Osteoblast (primary cell): ENCODE measurements around the gene TESK2. TPM values are rescaled to one million over a fixed set of nuclear protein-coding genes. Genes with fewer than 3 reads are reported as not detected.

Source experiments
- DNase-seq: peaks from one replicate; pipeline ENCODE4 v3.0.0; 2011; ENCODE audit warnings: low spot score, mixed read lengths; ENCODE audit not compliant: insufficient read length; ENCODE audit errors: missing footprints
- H2AFZ ChIP-seq: 2 replicates; pipeline ENCODE4 v1.6.0; 2011; ENCODE audit warnings: mild to moderate bottlenecking, low read length
- H3K27ac ChIP-seq: 2 replicates; pipeline ENCODE4 v1.5.1; 2011; ENCODE audit warnings: mild to moderate bottlenecking, low read depth, low read length, moderate library complexity
- H3K27me3 ChIP-seq: 2 replicates; pipeline ENCODE4 v1.6.0; 2012; ENCODE audit warnings: mild to moderate bottlenecking, control low read depth, inconsistent platforms, low read length, moderate library complexity; ENCODE audit not compliant: insufficient read depth
- H3K36me3 ChIP-seq: 2 replicates; pipeline ENCODE4 v1.5.1; 2011; ENCODE audit warnings: mild to moderate bottlenecking, low read length, control low read depth, moderate library complexity; ENCODE audit not compliant: insufficient read depth
- H3K4me1 ChIP-seq: 2 replicates; pipeline ENCODE4 v1.5.1; 2011; ENCODE audit warnings: mild to moderate bottlenecking, low read length, control low read depth, moderate library complexity; ENCODE audit not compliant: insufficient read depth
- H3K4me2 ChIP-seq: 2 replicates; pipeline ENCODE4 v1.6.0; 2011; ENCODE audit warnings: mild to moderate bottlenecking, low read length; ENCODE audit not compliant: insufficient read depth
- H3K4me3 ChIP-seq: fragments of 200-600 bp; sonication (generic); 3 replicates; pipeline ENCODE4 v1.5.1; 2012; ENCODE audit warnings: mild to moderate bottlenecking, low read length, inconsistent platforms; ENCODE audit not compliant: insufficient read depth
- H3K79me2 ChIP-seq: 2 replicates; pipeline ENCODE4 v1.6.0; 2012; ENCODE audit warnings: mild to moderate bottlenecking, low read length, control low read depth, inconsistent platforms; ENCODE audit not compliant: insufficient read depth
- H3K9me3 ChIP-seq: 2 replicates; pipeline ENCODE4 v1.5.1; 2011; ENCODE audit warnings: low read depth, low read length, control low read depth
- H4K20me1 ChIP-seq: 2 replicates; pipeline ENCODE4 v1.6.0; 2012; ENCODE audit warnings: mild to moderate bottlenecking, low read length, control low read depth; ENCODE audit not compliant: insufficient read depth
- total RNA-seq: library from RNA; depleted of rRNA; stranded (reverse); fragments of >200 nt; gene quantifications from 2 replicates; pipeline ENCODE4 v1.2.3, GENCODE V29; 2012
- TF ChIP-seq, protein P1 (sequence below): IDR thresholded peaks from 2 replicates; pipeline ENCODE4 v1.5.1; 2011; ENCODE audit warnings: mild to moderate bottlenecking, low read depth, low read length, moderate library complexity; ENCODE audit errors: extremely low read depth

The TESK2 gene
- total RNA-seq, 1 donor, result 5.4 TPM

- H3K27ac ChIP-seq, result no peak overlapping the region
- TF ChIP-seq, protein P1, sequence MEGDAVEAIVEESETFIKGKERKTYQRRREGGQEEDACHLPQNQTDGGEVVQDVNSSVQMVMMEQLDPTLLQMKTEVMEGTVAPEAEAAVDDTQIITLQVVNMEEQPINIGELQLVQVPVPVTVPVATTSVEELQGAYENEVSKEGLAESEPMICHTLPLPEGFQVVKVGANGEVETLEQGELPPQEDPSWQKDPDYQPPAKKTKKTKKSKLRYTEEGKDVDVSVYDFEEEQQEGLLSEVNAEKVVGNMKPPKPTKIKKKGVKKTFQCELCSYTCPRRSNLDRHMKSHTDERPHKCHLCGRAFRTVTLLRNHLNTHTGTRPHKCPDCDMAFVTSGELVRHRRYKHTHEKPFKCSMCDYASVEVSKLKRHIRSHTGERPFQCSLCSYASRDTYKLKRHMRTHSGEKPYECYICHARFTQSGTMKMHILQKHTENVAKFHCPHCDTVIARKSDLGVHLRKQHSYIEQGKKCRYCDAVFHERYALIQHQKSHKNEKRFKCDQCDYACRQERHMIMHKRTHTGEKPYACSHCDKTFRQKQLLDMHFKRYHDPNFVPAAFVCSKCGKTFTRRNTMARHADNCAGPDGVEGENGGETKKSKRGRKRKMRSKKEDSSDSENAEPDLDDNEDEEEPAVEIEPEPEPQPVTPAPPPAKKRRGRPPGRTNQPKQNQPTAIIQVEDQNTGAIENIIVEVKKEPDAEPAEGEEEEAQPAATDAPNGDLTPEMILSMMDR, result no peak
- no peak for DNase-seq
- peaks cover 5% of the 10 kb centered on the region for H4K20me1 ChIP-seq
- H3K4me2 ChIP-seq, result no peak overlapping the region
- H3K9me3 ChIP-seq, result no peaks in the 10 kb centered on the region
- no peaks in the 10 kb centered on the region for H3K4me1 ChIP-seq
- H3K36me3 ChIP-seq, result peaks cover 65% of the 10 kb centered on the region
- no peak overlapping the region for H3K4me3 ChIP-seq
- no peaks in the 10 kb centered on the region for H3K27me3 ChIP-seq
- no peak overlapping the region for H2AFZ ChIP-seq
- peaks cover 6% of the 10 kb centered on the region for H3K79me2 ChIP-seq
Measured at GRCh38 chr1:45510972-45511527, 20.1 kb upstream of the TESK2 start.

DNA sequence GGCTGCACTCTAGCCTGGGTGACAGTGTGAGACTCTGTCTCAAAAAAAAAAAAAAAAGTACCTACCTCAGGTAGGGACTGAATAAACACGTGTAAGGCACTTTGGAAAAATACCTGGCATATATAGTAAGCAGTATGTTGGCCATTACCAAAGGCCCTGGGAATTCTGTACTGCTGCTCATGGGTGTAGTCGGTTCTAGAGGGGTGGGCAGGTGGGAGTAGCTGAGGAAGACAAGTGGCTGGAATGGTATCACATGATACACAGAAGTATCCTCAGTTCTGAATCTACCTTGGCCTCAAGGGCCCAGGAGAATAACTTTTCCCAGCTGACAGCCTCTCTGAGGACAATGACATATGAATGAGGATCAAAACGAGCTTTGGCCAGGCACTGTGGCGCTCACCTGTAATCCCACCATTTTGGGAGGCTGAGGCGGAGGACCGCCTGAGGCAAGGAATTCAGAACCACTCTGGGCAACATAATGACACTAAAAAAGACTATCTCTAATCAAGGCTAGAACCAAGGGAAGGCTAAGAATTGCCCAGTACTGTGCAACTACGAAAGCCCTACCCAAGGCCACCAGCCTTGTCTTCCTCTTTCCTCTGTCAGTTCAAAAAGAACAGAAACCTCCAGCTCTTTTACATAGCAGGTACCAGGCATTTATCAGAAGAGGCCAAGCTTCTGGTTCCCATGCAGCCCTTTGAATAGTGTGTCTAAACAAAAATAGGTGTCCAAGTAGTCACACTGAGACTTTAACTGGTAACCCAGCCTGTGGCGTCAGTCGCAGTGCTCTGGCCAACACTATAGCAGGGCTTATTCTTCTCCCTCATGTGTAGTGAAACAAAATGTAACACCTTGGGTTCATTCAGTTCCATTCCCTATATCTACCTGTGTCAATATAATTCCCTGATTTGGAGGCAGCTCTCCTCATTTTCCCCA is 19.3 kb upstream of the TESK2 start:
- H3K36me3 ChIP-seq, result peaks cover 59% of the 10 kb centered on the region
- H3K27ac ChIP-seq, result no peak overlapping the region
- peaks cover 2% of the 10 kb centered on the region for H3K79me2 ChIP-seq
- no peak for DNase-seq
- H3K9me3 ChIP-seq, result no peaks in the 10 kb centered on the region
- H3K4me3 ChIP-seq, result no peak overlapping the region
- no peak overlapping the region for H3K4me2 ChIP-seq
- no peaks in the 10 kb centered on the region for H3K27me3 ChIP-seq
- H3K4me1 ChIP-seq, result no peaks in the 10 kb centered on the region
- H4K20me1 ChIP-seq, result peaks cover 2% of the 10 kb centered on the region
- TF ChIP-seq, protein P1, result no peak
- no peak overlapping the region for H2AFZ ChIP-seq

- Histone ChIP-seq H2AFZ (no peak overlapping the region), H3K9me3 (no peaks in the 10 kb centered on the region), H3K4me3 (no peak overlapping the region), H3K79me2 (no peaks in the 10 kb centered on the region), H3K4me2 (no peak overlapping the region), H3K27ac (no peak overlapping the region), H4K20me1 (peaks cover 2% of the 10 kb centered on the region), H3K36me3 (peaks cover 44% of the 10 kb centered on the region), H3K4me1 (no peaks in the 10 kb centered on the region), H3K27me3 (no peaks in the 10 kb centered on the region)
- DNase-seq, result no peak
- TF ChIP-seq, protein P1, result peak; percentile 18
Measured at GRCh38 chr1:45508295-45509151, 17.6 kb upstream of the TESK2 start.
